Smooth muscle cell (in vitro differentiated cells): ENCODE results near the gene GNL1. TPM values are rescaled to one million over a fixed set of nuclear protein-coding genes. Genes with fewer than 3 reads are reported as not detected.

Source experiments
- DNase-seq: peaks from one replicate; lab custom pipeline; 2025; ENCODE audit not compliant: unreplicated experiment; lab: John Stamatoyannopoulos, UW
- H2AFZ ChIP-seq: fragments of 200-600 bp; sonication (generic); 2 replicates; pipeline ENCODE4 v1.6.0; 2016; ENCODE audit warnings: antibody characterized with exemption, low read depth, mild to moderate bottlenecking
- H3F3A ChIP-seq: fragments of 200-600 bp; sonication (generic); 2 replicates; pipeline ENCODE4 v1.6.0; 2017; ENCODE audit warnings: antibody characterized with exemption, low read depth
- H3K27ac ChIP-seq: fragments of 200-600 bp; sonication (generic); 2 replicates; pipeline ENCODE4 v1.5.1; 2016; ENCODE audit warnings: low read depth, mild to moderate bottlenecking
- H3K27me3 ChIP-seq: fragments of 200-600 bp; sonication (generic); 2 replicates; pipeline ENCODE4 v1.6.1; 2016; ENCODE audit warnings: low read depth, mild to moderate bottlenecking
- H3K36me3 ChIP-seq: fragments of 200-600 bp; sonication (generic); 2 replicates; pipeline ENCODE4 v1.5.1; 2016; ENCODE audit warnings: low read depth
- H3K4me1 ChIP-seq: fragments of 200-600 bp; sonication (generic); 2 replicates; pipeline ENCODE4 v1.5.1; 2016; ENCODE audit warnings: low read depth
- H3K4me2 ChIP-seq: fragments of 200-600 bp; sonication (generic); 2 replicates; pipeline ENCODE4 v1.6.0; 2016; ENCODE audit warnings: mild to moderate bottlenecking
- H3K4me3 ChIP-seq: fragments of 200-600 bp; sonication (generic); 2 replicates; pipeline ENCODE4 v1.5.1; 2016; ENCODE audit warnings: mild to moderate bottlenecking
- H3K79me2 ChIP-seq: fragments of 200-600 bp; sonication (generic); 2 replicates; pipeline ENCODE4 v1.6.0; 2016; ENCODE audit warnings: low read depth, mild to moderate bottlenecking
- H3K9ac ChIP-seq: fragments of 200-600 bp; sonication (generic); 2 replicates; pipeline ENCODE4 v1.6.0; 2016; ENCODE audit warnings: low read depth
- H3K9me3 ChIP-seq: fragments of 200-600 bp; sonication (generic); replicated peaks from 2 replicates; pipeline ENCODE4 v1.5.1; 2016; ENCODE audit warnings: low read depth
- H4K20me1 ChIP-seq: fragments of 200-600 bp; sonication (generic); 2 replicates; pipeline ENCODE4 v1.6.0; 2016; ENCODE audit warnings: low read depth
- CTCF ChIP-seq: fragments of 200-600 bp; sonication (generic); IDR thresholded peaks from 2 replicates; pipeline ENCODE4 v1.5.1; 2017; ENCODE audit warnings: borderline replicate concordance, mild to moderate bottlenecking, antibody characterized with exemption; ENCODE audit not compliant: insufficient read depth, poor library complexity, severe bottlenecking
- WGBS: methylation state at CpG from one replicate; pipeline ENCODE4 v1.1.7; 2016; ENCODE audit warnings: low lambda C conversion rate; 5-methylcytosine and 5-hydroxymethylcytosine counted together
- polyA plus RNA-seq: library from polyadenylated mRNA; unstranded; fragments of >200 nt; fragmentation: Nextera tagmentation; extraction: Ambion mirVana; gene quantifications from 2 replicates; pipeline ENCODE4 v1.2.1, GENCODE V29; 2016
- total RNA-seq: library from RNA; depleted of rRNA; stranded (reverse); fragments of >200 nt; gene quantifications from 2 replicates; pipeline ENCODE4 v1.2.3, GENCODE V29; 2014

The GNL1 gene
- total and polyA plus RNA-seq, 2 experiments from 2014 or later, result 16.5 to 104 TPM

GRCh38 chr6:30542404-30542725 is 13.9 kb downstream of the GNL1 start:
- peaks cover 4% of the 10 kb centered on the region for H3K4me1 ChIP-seq
- no peak overlapping the region for H3K4me3 ChIP-seq
- no peak overlapping the region for H2AFZ ChIP-seq
- DNase-seq, result no peak
- no peak overlapping the region for H3K27ac ChIP-seq
- H3K79me2 ChIP-seq, result no peaks in the 10 kb centered on the region
- no peak overlapping the region for H3K9ac ChIP-seq
- 59% methylated on average over 4 of the region's 4 CpGs for WGBS
- no peaks in the 10 kb centered on the region for H3K9me3 ChIP-seq
- H3K27me3 ChIP-seq, result no peaks in the 10 kb centered on the region
- no peaks in the 10 kb centered on the region for H4K20me1 ChIP-seq
- H3K4me2 ChIP-seq, result no peak overlapping the region
- no peaks in the 10 kb centered on the region for H3K36me3 ChIP-seq
- no peak for TF ChIP-seq CTCF
- peaks cover 13% of the 10 kb centered on the region for H3F3A ChIP-seq

GRCh38 chr6:30541515-30542403 is 14.5 kb downstream of the GNL1 start:
- Histone ChIP-seq H3K9ac (no peak overlapping the region), H3K4me2 (peak overlapping the region; percentile 90), H3K36me3 (no peaks in the 10 kb centered on the region), H3K4me3 (peak overlapping the region; percentile 52), H3K27me3 (no peaks in the 10 kb centered on the region), H3K27ac (no peak overlapping the region), H3K4me1 (peaks cover 4% of the 10 kb centered on the region), H3F3A (peaks cover 13% of the 10 kb centered on the region), H4K20me1 (no peaks in the 10 kb centered on the region), H3K9me3 (no peaks in the 10 kb centered on the region), H2AFZ (no peak overlapping the region), H3K79me2 (no peaks in the 10 kb centered on the region)
- DNase-seq, result no peak
- TF ChIP-seq CTCF, result peak; percentile 98
- WGBS, result 27% methylated on average over 23 of the region's 23 CpGs

GRCh38 chr6:30537931-30538330 is 18.4 kb downstream of the GNL1 start:
- Histone ChIP-seq H3K79me2 (no peaks in the 10 kb centered on the region), H3K9ac (no peak overlapping the region), H3K4me1 (peaks cover 4% of the 10 kb centered on the region), H3K4me3 (no peak overlapping the region), H3K36me3 (no peaks in the 10 kb centered on the region), H3K27me3 (no peaks in the 10 kb centered on the region), H3K9me3 (no peaks in the 10 kb centered on the region), H3F3A (no peaks in the 10 kb centered on the region), H3K4me2 (no peak overlapping the region), H2AFZ (no peak overlapping the region), H4K20me1 (no peaks in the 10 kb centered on the region), H3K27ac (no peak overlapping the region)
- 92% methylated on average over 3 of the region's 3 CpGs for WGBS
- TF ChIP-seq CTCF, result no peak
- no peak for DNase-seq
